DLD1 (cell line): ENCODE results near the gene ARSI.

Experiments
- in situ Hi-C: cut with HindIII; loops from 2 replicates; pipeline ENCODE4 v1.10.0; 2017; ENCODE audit warnings: low sequenced_read_pairs

Gene ARSI

DNA sequence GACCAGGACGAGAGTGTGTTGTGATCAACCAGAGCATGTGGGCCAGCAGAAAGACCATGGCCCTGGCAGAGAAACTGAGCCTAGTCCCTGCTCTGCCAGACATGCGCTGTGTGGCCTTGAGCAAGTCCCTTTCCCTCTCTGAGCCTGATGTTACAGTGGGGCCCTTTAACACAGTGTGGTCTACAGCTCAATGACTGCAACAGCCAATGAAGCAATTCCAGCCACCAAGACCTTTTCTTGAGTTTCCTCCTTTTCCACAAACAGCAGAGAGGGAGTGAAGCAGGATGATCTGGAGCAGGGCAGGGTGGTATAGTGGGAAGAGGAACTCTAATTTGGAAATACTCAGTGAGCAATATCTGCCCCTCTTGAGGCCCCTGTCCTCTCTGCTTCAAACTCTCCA, 25.8 kb upstream of the ARSI start:
- in situ Hi-C loops, result no loop called here

DNA sequence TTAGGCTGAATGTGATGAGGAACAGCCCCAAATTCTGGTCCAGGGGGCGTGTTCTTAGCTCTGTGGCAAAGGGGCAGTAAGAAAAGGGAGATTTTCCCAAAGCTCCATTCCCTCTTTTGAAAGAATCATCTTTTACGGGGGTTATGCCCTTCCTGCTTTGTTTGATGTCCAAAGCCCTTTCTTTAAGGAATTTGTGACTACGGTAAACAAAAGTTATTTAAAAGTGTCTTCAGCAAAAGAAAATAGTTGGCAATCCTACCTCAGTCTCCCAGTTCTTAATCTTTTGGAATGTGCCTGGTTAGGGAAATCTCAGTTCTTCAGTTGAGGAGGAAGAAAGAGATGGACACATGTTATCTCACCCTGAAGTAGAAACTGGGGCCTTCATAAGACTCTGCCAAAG, 24.4 kb upstream of the ARSI start:
- in situ Hi-C loops, result no loop called here

DNA sequence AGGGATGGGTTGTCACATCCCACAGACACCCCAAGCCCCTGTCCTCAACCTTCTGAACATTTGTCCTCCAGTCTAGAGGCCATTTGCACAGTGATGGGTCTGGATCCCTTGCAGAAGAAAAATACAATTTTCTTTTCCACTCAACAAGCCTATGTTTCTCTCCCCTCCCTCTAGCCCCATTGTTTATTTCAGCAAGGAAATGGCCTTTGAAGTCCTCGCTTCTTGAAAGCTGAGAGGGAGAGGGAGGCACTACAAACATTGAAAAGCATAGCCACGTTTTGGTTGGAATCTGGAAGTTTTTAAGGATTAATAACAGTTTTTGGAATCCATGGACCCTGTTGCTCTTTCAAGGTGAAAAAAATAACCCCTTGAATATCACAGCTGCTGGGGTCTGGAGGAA, 24.0 kb upstream of the ARSI start:
- in situ Hi-C loops, result no loop called here

GRCh38 chr5:150325426-150325825, 22.7 kb upstream of the ARSI start:
- in situ Hi-C loops, result no loop called here

DNA sequence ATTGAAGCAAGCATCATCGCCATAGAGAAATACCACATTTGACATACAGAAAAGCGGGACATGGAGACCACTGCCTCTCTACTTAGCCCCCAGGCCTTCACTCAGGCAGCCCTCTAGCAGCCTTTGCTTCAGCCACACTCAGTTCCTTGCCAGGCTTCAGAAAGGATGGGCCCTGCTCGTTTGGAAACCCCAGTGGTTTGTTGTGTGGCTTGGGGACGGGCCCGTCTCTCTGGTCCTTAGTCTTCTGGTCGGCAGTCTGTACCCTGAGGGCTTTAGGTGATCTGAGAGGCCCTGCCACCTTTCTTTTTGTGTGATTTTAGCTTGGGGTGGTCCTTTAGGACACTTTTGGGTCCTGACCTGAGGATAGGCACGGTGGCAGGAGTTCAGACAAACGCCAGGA, 21.1 kb upstream of the ARSI start:
- in situ Hi-C loops, result no loop called here

GRCh38 chr5:150323092-150323491, 20.4 kb upstream of the ARSI start:
- in situ Hi-C loops, result no loop called here

DNA sequence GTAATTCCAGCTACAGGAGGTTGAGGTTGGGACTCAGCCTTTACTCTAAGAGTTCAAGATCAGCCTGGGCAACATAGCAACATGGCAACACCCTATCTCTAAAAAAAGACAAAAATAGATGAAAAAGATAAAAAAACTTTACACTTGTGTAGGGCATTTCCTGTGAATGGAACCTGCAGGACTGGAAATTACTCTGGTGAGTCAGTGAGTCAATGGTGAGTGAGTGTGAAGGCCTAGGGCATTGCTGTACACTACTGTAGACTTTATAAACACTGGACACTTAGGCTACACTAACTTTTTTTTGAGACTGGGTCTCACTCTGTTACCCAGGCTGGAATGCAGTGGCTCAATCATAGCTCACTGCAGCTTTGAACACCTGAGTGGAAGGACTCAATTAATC, 19.5 kb upstream of the ARSI start:
- in situ Hi-C loops, result no loop called here

DNA sequence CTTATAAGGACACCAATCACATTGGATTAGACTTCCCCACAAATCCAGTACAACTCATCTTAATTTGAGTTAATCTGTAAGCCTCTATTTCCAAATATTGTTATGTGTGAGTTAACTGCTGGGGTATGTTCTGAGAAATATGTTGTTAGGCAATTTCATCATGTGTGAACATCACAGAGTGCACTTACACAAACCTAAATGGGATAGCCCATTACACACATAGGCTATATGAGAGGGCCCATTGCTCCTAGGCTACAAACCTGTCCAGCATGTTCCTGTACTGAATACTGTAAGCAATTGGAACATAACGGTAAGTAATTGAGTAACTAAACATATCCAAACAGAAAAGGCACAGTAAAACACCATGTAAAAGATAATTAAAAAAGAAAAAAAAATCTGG, 19.1 kb upstream of the ARSI start:
- in situ Hi-C loops, result no loop called here

DNA sequence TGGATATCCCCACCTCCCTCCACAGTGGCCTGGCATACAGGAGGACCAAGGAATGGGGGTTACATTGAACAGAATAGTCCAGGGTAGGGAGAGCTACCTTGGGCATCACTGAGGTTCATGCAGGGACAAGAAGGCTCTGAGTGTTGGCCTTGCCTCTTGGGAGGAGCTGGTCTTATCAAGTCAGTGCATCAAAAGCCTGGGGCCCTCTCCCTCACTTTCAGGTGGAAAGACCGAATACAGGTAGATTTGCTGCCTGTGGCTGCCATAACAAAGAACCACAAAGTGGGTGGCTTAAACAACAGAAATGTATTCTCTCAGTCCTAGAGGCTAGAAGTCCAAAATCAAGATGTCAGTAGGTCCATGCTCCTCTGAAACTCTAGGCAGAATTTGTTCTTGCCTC, 18.5 kb upstream of the ARSI start:
- in situ Hi-C loops, result no loop called here

- in situ Hi-C loops, result no loop called here
Observed at GRCh38 chr5:150320044-150320613, 17.4 kb upstream of the ARSI start.

DNA sequence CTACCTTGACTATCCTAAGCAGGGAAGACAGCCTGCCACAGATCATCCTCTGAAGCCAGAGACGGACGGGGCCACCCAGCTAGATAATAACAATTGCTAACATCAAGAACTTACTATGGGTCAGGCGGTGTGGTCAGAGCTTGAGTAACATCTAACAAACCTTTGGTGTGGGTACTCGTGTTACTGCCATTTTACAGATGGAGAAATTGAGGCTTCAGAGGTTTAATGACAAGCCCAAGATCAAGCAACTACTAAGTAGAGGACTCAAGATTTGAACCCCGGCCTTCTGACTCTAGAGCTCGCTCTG, 16.7 kb upstream of the ARSI start:
- in situ Hi-C loops, result no loop called here

- in situ Hi-C loops, result no loop called here
Observed at GRCh38 chr5:150318613-150319483, 16.1 kb upstream of the ARSI start.

DNA sequence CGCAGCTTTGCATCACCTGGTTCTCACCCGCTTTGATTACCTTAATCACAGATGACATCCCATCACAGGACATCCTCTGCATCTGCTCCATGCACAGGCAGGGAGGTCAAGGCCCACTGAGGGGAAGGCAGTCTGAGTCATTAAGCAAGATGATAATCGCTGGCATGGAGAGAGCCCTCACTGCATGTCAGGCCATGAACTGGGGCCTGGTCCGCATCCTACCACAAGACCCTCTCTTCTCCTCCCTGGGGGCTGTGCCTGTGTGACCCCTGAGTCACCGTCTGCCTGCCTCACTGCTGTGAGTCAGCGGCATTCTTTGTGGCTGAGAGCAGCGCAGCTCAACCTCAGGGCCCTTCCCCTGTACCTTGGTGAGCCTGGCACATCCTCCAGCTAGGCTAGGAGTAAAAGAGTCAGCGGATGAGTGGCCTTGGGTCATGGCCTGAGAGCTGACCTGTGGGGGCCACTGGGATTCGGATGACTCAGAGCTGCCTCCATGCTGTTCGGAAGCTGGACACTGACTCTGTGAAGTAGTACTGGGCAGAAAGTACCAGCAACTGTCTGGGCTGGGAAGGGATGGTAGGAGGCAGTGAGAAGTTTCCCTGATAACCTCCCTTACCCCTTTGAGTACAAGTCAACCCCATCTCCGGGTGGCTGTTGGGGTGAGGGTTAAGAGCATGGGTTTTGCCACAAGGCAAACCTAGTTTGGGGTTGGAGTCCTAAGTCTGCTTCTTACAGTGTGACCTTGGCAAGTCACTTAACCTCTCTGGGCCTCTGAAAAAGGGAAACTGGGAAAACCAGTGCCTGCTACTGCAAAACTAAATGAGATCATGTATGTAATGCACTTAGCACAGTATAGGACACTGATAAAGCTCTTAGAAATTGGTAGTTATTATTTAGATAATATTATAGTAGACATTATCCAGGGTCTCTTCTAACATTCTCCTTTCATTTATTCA, 14.6 kb upstream of the ARSI start:
- in situ Hi-C loops, result no loop called here

DNA sequence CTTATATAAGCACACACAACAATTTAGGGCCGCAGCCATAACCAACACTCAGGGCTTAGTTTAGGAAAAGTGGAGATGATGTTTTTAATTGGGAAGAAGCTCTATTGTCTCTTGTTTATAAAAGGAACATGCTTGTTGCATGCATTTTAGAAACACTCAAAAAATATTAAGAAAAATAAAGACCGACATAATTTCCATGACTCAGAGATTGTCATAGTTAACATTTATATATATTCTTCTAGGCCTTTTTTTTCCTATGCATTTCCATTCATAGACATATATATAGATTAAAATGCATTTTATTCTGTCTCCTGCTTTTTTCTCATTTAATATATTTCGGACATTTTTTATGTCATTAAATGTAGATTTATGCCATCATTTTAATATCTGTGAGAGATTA, 13.6 kb upstream of the ARSI start:
- in situ Hi-C loops, result no loop called here

DNA sequence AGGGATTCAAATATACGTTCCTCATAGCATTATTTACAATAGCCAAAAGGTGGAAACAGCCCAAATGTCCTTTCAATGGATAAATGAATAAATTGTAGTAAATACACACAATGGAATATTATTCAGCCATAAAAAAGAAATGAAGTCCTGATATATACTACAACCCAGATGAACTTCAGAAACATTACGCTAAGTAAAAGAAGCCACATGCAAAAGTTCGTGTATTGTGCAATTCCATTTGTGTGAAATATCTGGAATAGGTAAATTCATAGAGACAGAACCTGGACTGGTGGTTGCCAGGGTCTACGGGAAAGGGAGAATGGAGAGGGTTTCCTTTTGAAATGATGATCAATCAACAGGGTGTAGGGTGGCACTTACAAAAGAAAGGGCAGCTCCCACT, 12.5 kb upstream of the ARSI start:
- in situ Hi-C loops, result no loop called here

DNA sequence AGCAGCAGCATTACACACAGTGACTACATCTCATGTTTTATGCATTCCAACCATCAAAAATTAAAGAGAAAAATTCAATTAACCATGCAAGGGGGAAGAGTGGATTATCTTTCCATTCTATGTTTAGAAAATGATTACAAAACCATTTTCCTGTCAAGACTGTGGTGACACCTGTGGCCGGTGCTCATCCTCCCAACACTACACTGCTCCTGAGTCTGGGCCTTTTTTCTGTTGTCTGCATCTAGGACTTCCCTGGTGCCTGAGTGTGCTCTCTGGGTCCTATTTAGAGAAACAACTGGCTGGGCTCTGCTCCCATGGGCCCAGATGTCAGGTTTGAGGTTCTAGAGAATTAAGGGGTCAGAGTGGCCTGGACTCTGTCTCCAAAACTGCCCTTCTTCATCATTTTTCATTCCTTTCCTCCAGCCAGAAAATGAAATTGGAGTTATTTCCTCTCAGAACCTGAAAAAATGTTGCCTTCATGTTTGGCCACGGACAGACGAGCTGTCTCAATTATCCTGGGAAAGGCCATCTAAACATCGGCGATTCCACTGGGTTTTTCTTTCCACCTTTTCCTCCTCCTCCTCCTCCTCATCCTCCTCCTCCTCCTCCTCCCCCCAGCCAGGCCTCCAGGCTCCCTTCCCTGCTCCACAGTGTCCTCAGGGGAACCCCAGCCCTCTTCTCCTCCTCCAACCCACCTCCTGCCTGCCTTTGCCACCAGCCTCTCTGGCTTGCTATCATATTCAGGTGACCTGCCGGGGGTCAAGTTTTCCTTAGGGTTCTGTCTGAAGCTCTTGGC, 11.4 kb upstream of the ARSI start:
- in situ Hi-C loops, result no loop called here

DNA sequence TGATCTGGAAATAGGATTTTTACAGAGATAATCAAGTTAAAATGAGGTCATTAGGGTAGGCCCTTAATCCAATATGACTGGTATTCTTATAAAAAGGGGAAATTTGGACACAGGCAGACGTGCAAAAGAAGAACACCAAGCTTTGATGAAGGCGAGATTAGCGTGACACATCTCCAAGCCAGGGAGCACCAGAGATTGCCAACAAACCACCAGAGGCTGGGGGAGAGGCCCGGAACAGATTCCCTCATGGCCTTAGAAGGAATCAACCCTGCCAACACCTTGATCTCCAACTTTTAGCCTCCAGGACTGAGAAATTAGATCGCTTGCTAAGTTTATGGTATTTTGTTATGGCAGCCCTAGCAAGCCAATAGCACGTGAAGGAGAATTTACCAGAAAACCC, 10.8 kb upstream of the ARSI start:
- in situ Hi-C loops, result no loop called here

DNA sequence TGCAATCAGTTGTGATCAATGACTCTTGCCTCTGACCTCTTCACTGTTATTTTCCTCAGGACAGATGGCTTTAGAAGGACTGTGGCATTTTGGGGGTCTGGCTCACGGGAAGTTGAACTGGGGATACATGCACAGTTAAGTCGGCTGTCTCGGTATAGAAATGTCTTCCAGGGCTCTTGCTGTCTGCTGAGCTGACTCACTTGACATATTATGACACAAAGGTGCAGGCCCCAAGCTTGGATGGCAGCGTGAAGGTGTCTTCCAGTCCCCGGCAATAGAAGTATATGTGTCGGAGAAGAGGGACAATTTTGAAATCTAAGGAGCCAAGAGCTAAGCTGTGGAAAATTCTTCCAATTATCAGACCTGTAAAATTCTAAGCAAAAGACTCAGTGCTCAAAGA, 9.8 kb upstream of the ARSI start:
- in situ Hi-C loops, result no loop called here

DNA sequence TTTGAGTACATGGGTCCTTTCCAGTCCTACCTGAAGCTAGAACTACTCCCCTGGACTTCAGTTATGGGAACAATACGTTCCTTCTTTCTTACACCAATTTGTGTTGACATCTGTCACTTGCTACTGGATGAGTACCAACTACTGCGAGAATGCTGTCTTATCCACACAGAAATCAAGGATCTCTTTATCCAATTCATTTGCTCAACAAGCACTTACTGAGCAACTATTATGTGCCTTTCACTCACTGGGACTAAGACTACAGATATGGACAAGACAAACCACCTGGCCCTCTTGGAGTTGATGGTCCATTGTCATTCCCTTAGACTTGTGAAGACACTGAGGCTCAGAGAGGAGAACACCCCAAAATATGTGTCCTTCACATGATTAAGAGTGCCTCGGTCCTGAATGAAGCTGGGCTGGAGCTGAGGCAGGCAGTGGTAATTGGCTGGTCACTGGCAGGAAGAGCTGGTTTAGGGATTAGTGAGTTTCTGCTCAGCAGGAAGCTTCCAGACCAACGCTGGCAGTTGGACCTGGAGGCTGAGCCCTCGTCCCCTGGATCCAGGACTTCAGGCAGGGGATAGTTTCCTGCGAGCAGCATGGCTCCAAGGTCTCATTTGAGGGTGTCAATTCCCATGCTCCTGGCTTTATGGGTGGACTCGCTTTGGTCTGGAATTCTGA, 8.4 kb upstream of the ARSI start:
- in situ Hi-C loops, result no loop called here

DNA sequence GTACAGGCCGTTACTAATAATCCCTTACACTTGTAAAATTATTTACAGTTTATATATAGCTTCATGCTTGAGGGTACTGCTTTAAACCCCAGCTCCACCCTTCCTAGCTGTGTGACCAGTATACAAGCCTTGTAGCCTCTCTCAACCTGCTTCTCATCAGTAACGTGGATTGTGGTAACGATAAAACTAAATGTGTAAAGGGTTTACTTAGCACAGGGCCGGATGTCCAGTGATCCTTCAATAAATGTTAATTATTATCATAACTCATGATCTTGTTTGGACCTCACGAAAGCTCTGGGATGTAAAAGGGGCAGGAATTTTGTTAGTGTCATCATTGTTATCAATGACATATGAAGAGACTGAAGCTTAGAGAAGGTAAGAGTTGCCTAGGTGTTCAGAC, 7.5 kb upstream of the ARSI start:
- in situ Hi-C loops, result no loop called here

DNA sequence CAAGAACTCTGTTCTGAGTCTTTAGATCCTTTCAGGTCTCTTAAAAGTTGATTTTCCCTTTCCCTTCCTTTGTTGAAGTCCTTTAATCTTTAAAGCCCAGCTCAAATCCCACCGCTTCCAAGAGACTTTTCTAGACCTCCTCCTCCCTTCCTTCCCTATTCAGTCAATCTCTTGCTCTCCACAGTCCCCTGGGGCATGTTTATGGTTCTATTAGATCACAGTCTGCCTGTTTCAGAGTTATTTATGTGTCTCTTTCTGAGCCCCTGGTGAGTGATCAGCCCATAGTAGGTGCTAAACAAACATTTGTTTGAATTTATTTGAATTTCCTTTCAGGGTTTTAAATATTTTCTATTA, 7.2 kb upstream of the ARSI start:
- in situ Hi-C loops, result no loop called here
